Calu3 (cell line): ENCODE measurements around the gene VAC14. TPM values are rescaled to one million over a fixed set of nuclear protein-coding genes. Genes with fewer than 3 reads are reported as not detected.

Experiments
- BruUV-seq: library from RNA; stranded (reverse); fragments of 400-500 nt; replicated peaks from 2 replicates; lab custom pipeline; 2021; lab: Mats Ljungman, UMichigan
- CTCF ChIA-PET: fragments of 300-600 bp; sonication (Branson Sonifier 250); formaldehyde crosslinking; loops from one replicate; lab custom pipeline; 2022; ENCODE audit warnings: antibody characterized with exemption; lab: Charles Lee
- DNase-seq: peaks from one replicate; pipeline ENCODE4 v3.0.0; 2022
- H3K27ac Mint-ChIP-seq: one replicate; pipeline ENCODE4 v1.8.0; 2022; ENCODE audit warnings: mixed read lengths; ENCODE audit not compliant: unreplicated experiment
- H3K27me3 Mint-ChIP-seq: one replicate; pipeline ENCODE4 v1.8.0; 2022; ENCODE audit warnings: mixed read lengths; ENCODE audit not compliant: unreplicated experiment
- H3K36me3 Mint-ChIP-seq: one replicate; pipeline ENCODE4 v1.8.0; 2022; ENCODE audit warnings: mild to moderate bottlenecking, moderate library complexity, mixed read lengths; ENCODE audit not compliant: insufficient read depth, unreplicated experiment
- H3K4me1 Mint-ChIP-seq: one replicate; pipeline ENCODE4 v1.8.0; 2022; ENCODE audit warnings: mild to moderate bottlenecking, low read depth, mixed read lengths; ENCODE audit not compliant: unreplicated experiment
- H3K4me3 Mint-ChIP-seq: one replicate; pipeline ENCODE4 v1.8.0; 2022; ENCODE audit warnings: mild to moderate bottlenecking, low read depth, moderate library complexity, mixed read lengths; ENCODE audit not compliant: unreplicated experiment
- H3K9me3 Mint-ChIP-seq: one replicate; pipeline ENCODE4 v1.8.0; 2022; ENCODE audit warnings: low read depth, mixed read lengths; ENCODE audit not compliant: unreplicated experiment
- intact Hi-C: fragments of 100-400 bp; cut with micrococcal nuclease; formaldehyde crosslinking; loops from one replicate; pipeline ENCODE4 v1.10.0; 2022; ENCODE audit not compliant: unreplicated experiment
- total RNA-seq: library from RNA; stranded (reverse); gene quantifications from 2 replicates; pipeline ENCODE4 v1.2.3, GENCODE V29; 2022
- TF ChIP-seq, protein P1 (sequence below): fragments of 200-600 bp; IDR thresholded peaks from one replicate; pipeline ENCODE4 v1.8.0; 2022; ENCODE audit warnings: antibody characterized with exemption; ENCODE audit not compliant: unreplicated experiment

Gene VAC14
- total RNA-seq, 1 experiment from 2014 or later: 63.8 TPM

DNA sequence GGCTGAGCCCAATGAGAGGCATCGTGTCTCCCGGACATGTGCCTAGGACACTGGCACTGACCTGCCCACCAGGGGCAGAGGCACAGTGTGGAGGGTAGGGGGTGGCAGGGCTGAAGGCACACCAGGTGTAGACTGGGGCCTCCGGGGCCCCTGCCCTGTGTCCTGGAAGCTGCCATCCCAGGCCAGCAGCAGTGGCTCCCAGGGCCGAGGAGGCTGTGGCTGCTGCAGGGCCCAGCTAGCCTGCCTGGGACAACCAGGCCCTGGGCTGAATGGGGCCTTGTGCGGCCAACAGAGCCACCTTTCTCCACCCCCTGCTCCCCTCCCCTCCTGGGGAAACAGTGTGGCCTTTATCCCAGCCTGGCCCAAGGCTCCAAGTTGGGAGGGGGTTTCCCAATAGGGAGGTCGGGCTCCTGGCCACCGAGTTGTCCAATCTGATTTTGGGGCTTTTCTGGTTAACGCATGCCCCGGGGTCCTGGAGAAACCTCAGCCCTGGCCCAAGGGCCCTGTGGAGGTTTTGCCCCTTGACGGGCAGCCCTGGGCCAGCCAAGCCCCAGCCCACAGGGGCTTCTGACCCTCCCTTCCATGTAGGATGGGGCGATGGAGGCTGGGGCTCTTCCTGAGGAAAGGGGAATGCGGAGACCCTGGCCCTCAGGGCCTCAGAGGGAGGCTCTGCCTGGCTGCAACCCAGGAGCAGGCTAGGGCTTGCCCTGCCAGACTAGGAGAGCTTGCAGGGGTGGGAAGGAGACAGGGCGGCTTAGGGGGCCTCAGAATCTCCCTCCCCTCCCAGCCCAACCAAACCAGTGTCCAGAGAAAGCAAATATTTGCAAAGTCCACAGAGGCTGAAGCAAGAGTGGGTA, 119.3 kb downstream of the VAC14 start:
- BruUV-seq: no TSS peak
- Mint-ChIP-seq H3K27me3 (no peaks in the 10 kb centered on the region), H3K4me3 (no peak overlapping the region), H3K36me3 (peaks cover 38% of the 10 kb centered on the region), H3K4me1 (peaks cover 3% of the 10 kb centered on the region), H3K9me3 (no peaks in the 10 kb centered on the region), H3K27ac (no peak overlapping the region)
- DNase-seq: no peak
- TF ChIP-seq, protein P1, sequence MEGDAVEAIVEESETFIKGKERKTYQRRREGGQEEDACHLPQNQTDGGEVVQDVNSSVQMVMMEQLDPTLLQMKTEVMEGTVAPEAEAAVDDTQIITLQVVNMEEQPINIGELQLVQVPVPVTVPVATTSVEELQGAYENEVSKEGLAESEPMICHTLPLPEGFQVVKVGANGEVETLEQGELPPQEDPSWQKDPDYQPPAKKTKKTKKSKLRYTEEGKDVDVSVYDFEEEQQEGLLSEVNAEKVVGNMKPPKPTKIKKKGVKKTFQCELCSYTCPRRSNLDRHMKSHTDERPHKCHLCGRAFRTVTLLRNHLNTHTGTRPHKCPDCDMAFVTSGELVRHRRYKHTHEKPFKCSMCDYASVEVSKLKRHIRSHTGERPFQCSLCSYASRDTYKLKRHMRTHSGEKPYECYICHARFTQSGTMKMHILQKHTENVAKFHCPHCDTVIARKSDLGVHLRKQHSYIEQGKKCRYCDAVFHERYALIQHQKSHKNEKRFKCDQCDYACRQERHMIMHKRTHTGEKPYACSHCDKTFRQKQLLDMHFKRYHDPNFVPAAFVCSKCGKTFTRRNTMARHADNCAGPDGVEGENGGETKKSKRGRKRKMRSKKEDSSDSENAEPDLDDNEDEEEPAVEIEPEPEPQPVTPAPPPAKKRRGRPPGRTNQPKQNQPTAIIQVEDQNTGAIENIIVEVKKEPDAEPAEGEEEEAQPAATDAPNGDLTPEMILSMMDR: no peak
- intact Hi-C loops: loop anchor here (10.0 kb wide), 2 partner anchors 63 to 93 kb away; no protein-coding TSS in a partner anchor
- CTCF ChIA-PET: interaction anchor here (1.0 kb wide), 1 partner anchor 90 kb away, joined by 3 read pairs; no protein-coding TSS in a partner anchor

DNA sequence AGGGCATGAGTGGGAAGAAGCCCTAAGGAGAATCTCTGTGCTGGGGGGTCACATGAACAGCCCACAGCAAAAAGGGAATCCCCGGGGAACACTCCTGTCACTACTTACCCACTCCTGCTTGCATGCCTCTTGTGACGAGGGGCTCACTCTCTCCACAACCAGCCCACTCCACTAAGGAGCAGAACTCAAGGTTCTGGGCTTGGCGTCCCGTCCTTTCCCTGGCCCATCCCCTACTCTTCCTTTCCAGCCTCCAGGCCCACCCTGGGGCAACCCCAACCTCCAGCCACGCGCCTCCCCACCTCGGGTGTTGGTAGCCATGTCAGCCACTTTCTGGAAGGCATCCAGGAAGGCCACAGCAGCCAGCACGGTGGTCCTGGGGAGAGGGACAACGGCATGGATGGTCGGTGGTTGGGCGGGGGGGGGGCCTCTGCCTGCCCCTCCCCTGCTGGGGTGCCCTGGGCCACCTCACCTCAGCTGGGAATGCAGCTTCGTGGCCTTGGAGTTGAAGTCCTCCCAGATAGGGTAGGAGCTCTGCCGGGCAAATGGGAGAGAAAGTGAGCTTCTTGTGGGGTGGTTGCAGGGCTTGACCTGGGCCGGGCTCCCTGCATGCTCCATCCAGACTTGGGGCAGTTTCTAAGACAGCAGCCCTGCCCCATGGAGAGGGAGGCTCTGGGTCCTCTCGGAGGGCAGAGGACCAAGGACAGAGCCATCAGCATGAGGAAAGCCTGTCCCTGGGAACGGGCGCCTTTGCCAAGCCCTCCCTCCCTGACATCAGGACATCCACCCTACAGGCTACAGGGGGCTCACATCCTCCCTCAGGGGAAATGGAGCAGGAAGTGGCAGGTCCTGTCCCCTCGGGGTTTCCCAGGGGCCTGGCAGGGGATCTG, 120.2 kb downstream of the VAC14 start:
- BruUV-seq: no TSS peak
- CTCF ChIA-PET: no interaction called here
- Mint-ChIP-seq H3K9me3 (no peaks in the 10 kb centered on the region), H3K27me3 (no peaks in the 10 kb centered on the region), H3K4me1 (no peaks in the 10 kb centered on the region), H3K36me3 (peaks cover 36% of the 10 kb centered on the region), H3K27ac (no peak overlapping the region), H3K4me3 (no peak overlapping the region)
- no peak for DNase-seq
- TF ChIP-seq, protein P1: no peak
- intact Hi-C loops: loop anchor here (10.0 kb wide), 2 partner anchors 64 to 94 kb away; no protein-coding TSS in a partner anchor

DNA sequence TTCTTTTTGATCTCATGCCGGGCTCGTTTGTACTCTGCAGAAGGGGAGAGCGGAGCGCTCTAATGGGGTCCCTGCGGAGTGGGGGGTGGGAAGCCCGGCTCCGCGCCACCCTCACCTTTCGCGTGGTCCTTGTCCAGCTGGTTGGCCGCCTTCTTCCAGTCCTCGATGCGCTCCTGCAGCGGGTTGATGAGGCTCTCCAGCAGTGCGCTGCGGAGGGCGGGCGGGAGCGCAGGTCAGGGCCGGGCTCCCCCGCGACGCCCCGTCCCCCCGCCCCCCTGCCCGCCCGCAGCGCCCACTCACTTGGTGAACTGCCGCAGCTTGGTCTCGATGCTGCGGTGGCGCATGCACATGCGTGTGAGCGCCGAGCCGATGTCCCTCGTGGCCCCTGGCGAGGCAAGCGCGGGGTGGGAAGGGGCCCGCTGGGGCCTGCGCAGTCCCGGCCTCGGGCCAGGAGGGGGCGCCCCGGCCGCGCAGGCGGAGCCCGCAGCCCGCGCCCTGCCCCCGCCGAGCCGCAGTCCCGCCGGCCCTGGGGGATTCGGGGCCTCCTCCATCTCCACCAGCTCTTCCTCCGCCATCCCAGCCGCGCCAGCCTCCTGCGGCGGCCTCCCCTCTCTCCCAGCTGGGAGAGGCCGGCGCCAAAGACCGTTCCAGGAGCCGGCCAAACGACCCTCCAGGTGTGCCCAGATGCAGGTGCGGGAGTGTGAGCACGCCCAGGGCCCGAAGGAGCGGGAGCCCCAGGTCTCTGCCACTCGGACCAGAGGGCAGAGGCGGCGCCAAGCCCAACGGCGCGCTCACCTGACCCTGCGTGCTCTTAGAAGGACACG, 121.1 kb downstream of the VAC14 start:
- DNase-seq: no peak
- intact Hi-C loops: loop anchor here (10.0 kb wide), 2 partner anchors 65 to 95 kb away; no protein-coding TSS in a partner anchor
- CTCF ChIA-PET: interaction anchor here (1.1 to 1.9 kb wide), 2 partner anchors 8 to 91 kb away, joined by 3 to 5 read pairs; no protein-coding TSS in a partner anchor
- Mint-ChIP-seq H3K27ac (no peak overlapping the region), H3K4me3 (no peak overlapping the region), H3K36me3 (peaks cover 29% of the 10 kb centered on the region), H3K9me3 (no peaks in the 10 kb centered on the region), H3K27me3 (no peaks in the 10 kb centered on the region), H3K4me1 (no peaks in the 10 kb centered on the region)
- TF ChIP-seq, protein P1: no peak
- no TSS peak for BruUV-seq
